CD4-positive, alpha-beta T cell treated with Interleukin-4 for 1 hour (primary cell): Measurements from ENCODE around the gene PPA1.
"Not testable (repeated sequence)": the region's sequence is repeated elsewhere in the genome, so short reads cannot be mapped to it uniquely, and the experiment has no call there.

ENCODE experiments used
- DNase-seq, 2 donors: peaks; one replicate each; pipeline ENCODE4 v3.0.0-alpha.2; 2020 to 2022

PPA1 gene

GRCh38 chr10:70253878-70254765 is 20.9 kb upstream of the PPA1 start:
- no peak for DNase-seq

GRCh38 chr10:70250961-70251680 is 17.9 kb upstream of the PPA1 start:
- no peak for DNase-seq

GRCh38 chr10:70247360-70247759 is 14.1 kb upstream of the PPA1 start:
- no peak for DNase-seq

- DNase-seq: no peak
Observed at GRCh38 chr10:70241081-70241480, 7.9 kb upstream of the PPA1 start.

- not testable (repeated sequence) for DNase-seq
Observed at GRCh38 chr10:70239986-70240385, 6.8 kb upstream of the PPA1 start.

GRCh38 chr10:70239077-70239976 is 6.1 kb upstream of the PPA1 start:
- DNase-seq: not testable (repeated sequence)

- not testable (repeated sequence) for DNase-seq
Observed at GRCh38 chr10:70237958-70238536, 4.8 kb upstream of the PPA1 start.

- DNase-seq: no peak
Observed at GRCh38 chr10:70234668-70235447, 1.6 kb upstream of the PPA1 start.

- DNase-seq: no peak
Observed at GRCh38 chr10:70233939-70234300, 691 bp upstream of the PPA1 start.

GRCh38 chr10:70232859-70233108 is 445 bp downstream of the PPA1 start:
- DNase-seq: peak in 1 of 2 donors; percentile 17

- DNase-seq: peak in 1 of 2 donors; percentile 65
Observed at GRCh38 chr10:70232155-70232858, 922 bp downstream of the PPA1 start.

- DNase-seq: no peak
Observed at GRCh38 chr10:70228491-70228890, 4.7 kb downstream of the PPA1 start.

- DNase-seq: no peak
Observed at GRCh38 chr10:70227548-70228320, 5.5 kb downstream of the PPA1 start.

- no peak for DNase-seq
Observed at GRCh38 chr10:70223728-70224127, 9.5 kb downstream of the PPA1 start.

- DNase-seq: not testable (repeated sequence)
Observed at GRCh38 chr10:70222811-70223447, 10.3 kb downstream of the PPA1 start.

GRCh38 chr10:70222340-70222794 is 10.9 kb downstream of the PPA1 start:
- no peak for DNase-seq

GRCh38 chr10:70221030-70221429 is 12.2 kb downstream of the PPA1 start:
- DNase-seq: no peak

GRCh38 chr10:70212879-70213278 is 20.4 kb downstream of the PPA1 start:
- no peak for DNase-seq

GRCh38 chr10:70212277-70212676 is 21.0 kb downstream of the PPA1 start:
- DNase-seq: no peak

GRCh38 chr10:70206762-70207161 is 26.5 kb downstream of the PPA1 start:
- DNase-seq: no peak
